Fibroblast of pulmonary artery (primary cell): ENCODE results near the gene ZMIZ2.

Experiments
- DNase-seq: peaks from one replicate; pipeline ENCODE4 v3.0.0-alpha.2; 2010; ENCODE audit warnings: low read depth
- H3K4me3 ChIP-seq: replicated peaks from 2 replicates; pipeline ENCODE4 v1.5.1; 2011; ENCODE audit warnings: low read depth, mild to moderate bottlenecking, control low read depth, low read length, moderate library complexity
- TF ChIP-seq, protein P1 (sequence below): IDR thresholded peaks from 2 replicates; pipeline ENCODE4 v1.5.1; 2011; ENCODE audit warnings: mild to moderate bottlenecking, control low read depth, low read length, inconsistent platforms; ENCODE audit errors: missing control alignments

Gene ZMIZ2

GRCh38 chr7:44750921-44751571, 2.4 kb downstream of the ZMIZ2 start:
- TF ChIP-seq, protein P1, sequence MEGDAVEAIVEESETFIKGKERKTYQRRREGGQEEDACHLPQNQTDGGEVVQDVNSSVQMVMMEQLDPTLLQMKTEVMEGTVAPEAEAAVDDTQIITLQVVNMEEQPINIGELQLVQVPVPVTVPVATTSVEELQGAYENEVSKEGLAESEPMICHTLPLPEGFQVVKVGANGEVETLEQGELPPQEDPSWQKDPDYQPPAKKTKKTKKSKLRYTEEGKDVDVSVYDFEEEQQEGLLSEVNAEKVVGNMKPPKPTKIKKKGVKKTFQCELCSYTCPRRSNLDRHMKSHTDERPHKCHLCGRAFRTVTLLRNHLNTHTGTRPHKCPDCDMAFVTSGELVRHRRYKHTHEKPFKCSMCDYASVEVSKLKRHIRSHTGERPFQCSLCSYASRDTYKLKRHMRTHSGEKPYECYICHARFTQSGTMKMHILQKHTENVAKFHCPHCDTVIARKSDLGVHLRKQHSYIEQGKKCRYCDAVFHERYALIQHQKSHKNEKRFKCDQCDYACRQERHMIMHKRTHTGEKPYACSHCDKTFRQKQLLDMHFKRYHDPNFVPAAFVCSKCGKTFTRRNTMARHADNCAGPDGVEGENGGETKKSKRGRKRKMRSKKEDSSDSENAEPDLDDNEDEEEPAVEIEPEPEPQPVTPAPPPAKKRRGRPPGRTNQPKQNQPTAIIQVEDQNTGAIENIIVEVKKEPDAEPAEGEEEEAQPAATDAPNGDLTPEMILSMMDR: no peak
- no peak for DNase-seq
- no peak overlapping the region for H3K4me3 ChIP-seq

- TF ChIP-seq, protein P1: no peak
- DNase-seq: no peak
- no peak overlapping the region for H3K4me3 ChIP-seq
Measured at GRCh38 chr7:44752822-44753221, 4.2 kb downstream of the ZMIZ2 start.

DNA sequence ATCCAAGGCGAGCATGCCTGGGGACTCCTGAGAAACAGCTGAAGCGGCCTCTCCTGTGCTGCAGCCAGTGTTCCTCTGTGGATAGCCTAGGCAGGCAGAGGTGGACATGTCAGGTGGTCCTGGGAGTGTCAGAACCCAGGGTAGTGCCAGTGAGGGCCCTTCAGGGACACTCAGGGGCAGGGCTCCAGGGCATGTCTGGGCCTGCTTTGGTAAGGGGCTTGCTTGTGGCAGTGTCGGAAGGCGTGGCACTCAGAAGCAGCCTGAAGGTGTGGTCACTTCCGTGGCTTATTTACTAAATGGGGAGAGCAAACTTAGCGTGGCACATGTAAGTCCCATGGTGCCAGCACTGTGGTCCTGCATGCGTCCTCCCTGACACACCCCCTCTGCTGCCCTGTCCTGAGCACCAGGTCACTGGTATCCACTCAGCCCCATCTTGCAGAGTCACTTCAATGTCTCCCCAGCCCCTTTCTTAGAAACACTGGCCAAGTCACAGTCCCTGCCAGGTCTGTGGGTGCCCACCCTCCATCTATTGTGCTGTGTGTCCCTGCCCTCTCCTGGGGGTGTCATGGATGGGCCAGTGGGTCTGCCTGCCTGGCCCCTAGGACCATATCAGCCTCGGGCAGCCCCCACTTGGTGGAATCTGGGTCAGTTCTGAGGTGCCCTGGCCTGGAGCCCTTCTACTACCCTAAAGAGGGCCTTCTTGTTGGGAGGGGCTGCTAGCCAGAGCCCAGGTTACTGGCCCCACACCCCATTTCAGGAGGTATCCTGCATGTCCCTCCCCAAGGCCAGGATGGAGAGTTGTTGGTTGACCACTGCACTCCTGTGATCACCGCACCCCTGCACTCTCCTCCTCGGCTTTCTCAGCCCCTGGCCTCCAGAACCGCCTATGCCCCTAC, 6.4 kb downstream of the ZMIZ2 start:
- DNase-seq: no peak

GRCh38 chr7:44755698-44756627, 7.3 kb downstream of the ZMIZ2 start:
- TF ChIP-seq, protein P1: no peak
- no peak overlapping the region for H3K4me3 ChIP-seq

More for the DNA sequence above, 6.4 kb downstream of the ZMIZ2 start:
- TF ChIP-seq, protein P1: no peak
- no peak overlapping the region for H3K4me3 ChIP-seq

DNA sequence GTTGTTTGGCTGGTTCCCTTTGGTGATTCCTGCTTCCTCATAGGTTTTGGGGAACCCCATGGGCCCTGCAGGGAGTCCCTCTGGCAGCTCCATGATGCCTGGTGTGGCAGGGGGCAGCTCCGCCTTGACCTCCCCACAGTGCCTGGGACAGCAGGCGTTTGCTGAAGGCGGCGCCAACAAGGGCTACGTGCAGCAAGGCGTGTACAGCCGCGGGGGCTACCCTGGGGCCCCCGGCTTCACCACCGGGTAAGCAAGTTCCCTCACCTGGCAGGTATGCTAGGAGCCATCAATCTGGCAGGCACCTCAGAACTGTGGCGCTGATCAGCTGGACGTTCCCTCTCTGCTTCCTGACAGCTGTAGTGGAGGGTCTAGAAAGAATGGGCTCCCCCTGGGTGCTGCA, 8.3 kb downstream of the ZMIZ2 start:
- TF ChIP-seq, protein P1: no peak
- H3K4me3 ChIP-seq: no peak overlapping the region

More at GRCh38 chr7:44755698-44756627, 7.3 kb downstream of the ZMIZ2 start:
- no peak for DNase-seq

DNA sequence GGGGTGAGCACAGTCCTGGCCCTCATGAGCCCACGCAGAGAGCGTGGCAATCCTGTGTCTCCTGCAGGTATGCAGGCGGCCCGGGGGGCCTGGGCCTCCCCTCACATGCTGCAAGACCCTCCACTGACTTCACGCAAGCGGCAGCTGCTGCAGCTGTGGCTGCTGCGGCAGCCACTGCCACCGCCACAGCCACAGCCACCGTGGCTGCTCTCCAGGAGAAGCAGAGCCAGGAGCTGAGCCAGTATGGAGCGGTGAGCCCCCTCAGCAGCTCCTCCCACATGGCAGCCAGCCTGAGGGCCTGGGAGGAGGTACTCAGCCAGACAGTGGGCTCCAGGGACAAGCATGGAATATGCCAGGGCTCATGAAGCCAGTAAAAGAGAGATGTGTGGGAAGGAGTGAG, 8.7 kb downstream of the ZMIZ2 start:
- TF ChIP-seq, protein P1: no peak
- H3K4me3 ChIP-seq: no peak overlapping the region
- DNase-seq: no peak

More for the DNA sequence above, 8.3 kb downstream of the ZMIZ2 start:
- DNase-seq: no peak
